Activated CD8-positive, alpha-beta memory T cell treated with anti-CD3 and anti-CD28 coated beads for 48 hours (primary cell): Measurements from ENCODE around the gene RNF169.
"Not testable (repeated sequence)": the region's sequence is repeated elsewhere in the genome, so short reads cannot be mapped to it uniquely, and the experiment has no call there.

ENCODE experiments used
- DNase-seq, 3 experiments: peaks; one replicate each; pipeline ENCODE4 v3.0.0-alpha.2; 2020; ENCODE audit warnings: low read depth in 2 of 3, low spot score in 2 of 3

Gene RNF169

GRCh38 chr11:74819400-74819799, 70.8 kb downstream of the RNF169 start:
- no peak for DNase-seq

- DNase-seq: no peak
Measured at GRCh38 chr11:74820763-74821162, 72.1 kb downstream of the RNF169 start.

GRCh38 chr11:74822170-74822569, 73.5 kb downstream of the RNF169 start:
- no peak for DNase-seq

GRCh38 chr11:74824285-74824982, 75.8 kb downstream of the RNF169 start:
- DNase-seq: no peak

- not testable (repeated sequence) for DNase-seq
Measured at GRCh38 chr11:74825596-74825995, 76.9 kb downstream of the RNF169 start.

- DNase-seq: no peak
Measured at GRCh38 chr11:74826901-74827300, 78.3 kb downstream of the RNF169 start.

- no peak for DNase-seq
Measured at GRCh38 chr11:74837191-74837590, 88.5 kb downstream of the RNF169 start.

GRCh38 chr11:74838188-74838587, 89.5 kb downstream of the RNF169 start:
- no peak for DNase-seq

- no peak for DNase-seq
Measured at GRCh38 chr11:74839446-74839845, 90.8 kb downstream of the RNF169 start.

GRCh38 chr11:74839971-74840370, 91.3 kb downstream of the RNF169 start:
- DNase-seq: no peak

GRCh38 chr11:74840486-74840885, 91.8 kb downstream of the RNF169 start:
- DNase-seq: no peak

- no peak for DNase-seq
Measured at GRCh38 chr11:74842967-74843366, 94.3 kb downstream of the RNF169 start.

GRCh38 chr11:74844072-74844471, 95.4 kb downstream of the RNF169 start:
- DNase-seq: no peak

GRCh38 chr11:74844865-74845264, 96.2 kb downstream of the RNF169 start:
- DNase-seq: no peak

- no peak for DNase-seq
Measured at GRCh38 chr11:74845978-74846517, 97.4 kb downstream of the RNF169 start.

- DNase-seq: no peak
Measured at GRCh38 chr11:74846770-74847169, 98.1 kb downstream of the RNF169 start.

GRCh38 chr11:74847395-74847794, 98.7 kb downstream of the RNF169 start:
- no peak for DNase-seq

GRCh38 chr11:74847895-74848294, 99.2 kb downstream of the RNF169 start:
- no peak for DNase-seq

- no peak for DNase-seq
Measured at GRCh38 chr11:74849525-74850391, 101.1 kb downstream of the RNF169 start.

GRCh38 chr11:74853223-74853622, 104.6 kb downstream of the RNF169 start:
- no peak for DNase-seq

GRCh38 chr11:74860743-74861142, 112.1 kb downstream of the RNF169 start:
- no peak for DNase-seq

GRCh38 chr11:74863410-74863809, 114.8 kb downstream of the RNF169 start:
- no peak for DNase-seq
